ENCODE data around the gene BTBD9.
"Not testable (repeated sequence)": the region's sequence is repeated elsewhere in the genome, so short reads cannot be mapped to it uniquely, and the experiment has no call there.

BTBD9 gene

DNA sequence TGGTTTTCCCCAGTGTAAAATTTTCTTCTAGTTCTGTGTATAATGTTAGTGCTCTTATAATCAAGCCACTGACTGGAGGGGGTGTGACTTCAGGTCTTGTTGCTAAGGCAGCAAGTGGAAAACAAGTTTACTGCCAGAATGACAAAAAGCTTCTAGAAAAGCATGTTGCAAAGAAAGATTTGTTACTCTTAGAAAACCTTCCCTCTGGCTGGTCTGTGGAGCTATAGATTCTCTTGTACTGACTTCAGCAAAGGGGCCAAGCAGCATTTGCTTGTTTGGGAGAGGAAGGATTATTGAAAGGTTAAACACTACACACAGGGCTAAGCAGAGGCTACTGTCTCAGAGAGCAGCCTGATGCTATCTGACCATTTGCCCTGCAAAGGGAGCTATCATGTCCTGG is 288.8 kb downstream of the BTBD9 start:
- Histone ChIP-seq H3K4me3 (replicated peaks; ENCODE audit: low read depth, low read length) (no peak overlapping the region), H3K36me3 (ENCODE audit: control insufficient read depth, insufficient read depth, low read length) (no peaks in the 10 kb centered on the region), H3K27me3 (replicated peaks; ENCODE audit: control insufficient read depth, insufficient read depth, low read length) (no peaks in the 10 kb centered on the region)
- TF ChIP-seq, protein P1, sequence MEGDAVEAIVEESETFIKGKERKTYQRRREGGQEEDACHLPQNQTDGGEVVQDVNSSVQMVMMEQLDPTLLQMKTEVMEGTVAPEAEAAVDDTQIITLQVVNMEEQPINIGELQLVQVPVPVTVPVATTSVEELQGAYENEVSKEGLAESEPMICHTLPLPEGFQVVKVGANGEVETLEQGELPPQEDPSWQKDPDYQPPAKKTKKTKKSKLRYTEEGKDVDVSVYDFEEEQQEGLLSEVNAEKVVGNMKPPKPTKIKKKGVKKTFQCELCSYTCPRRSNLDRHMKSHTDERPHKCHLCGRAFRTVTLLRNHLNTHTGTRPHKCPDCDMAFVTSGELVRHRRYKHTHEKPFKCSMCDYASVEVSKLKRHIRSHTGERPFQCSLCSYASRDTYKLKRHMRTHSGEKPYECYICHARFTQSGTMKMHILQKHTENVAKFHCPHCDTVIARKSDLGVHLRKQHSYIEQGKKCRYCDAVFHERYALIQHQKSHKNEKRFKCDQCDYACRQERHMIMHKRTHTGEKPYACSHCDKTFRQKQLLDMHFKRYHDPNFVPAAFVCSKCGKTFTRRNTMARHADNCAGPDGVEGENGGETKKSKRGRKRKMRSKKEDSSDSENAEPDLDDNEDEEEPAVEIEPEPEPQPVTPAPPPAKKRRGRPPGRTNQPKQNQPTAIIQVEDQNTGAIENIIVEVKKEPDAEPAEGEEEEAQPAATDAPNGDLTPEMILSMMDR (IDR thresholded peaks at IDR 0.05; ENCODE audit: insufficient read depth, low read length, poor library complexity, severe bottlenecking): no peak
- DNase-seq (ENCODE audit: extremely low read depth, insufficient read length): no peak

DNA sequence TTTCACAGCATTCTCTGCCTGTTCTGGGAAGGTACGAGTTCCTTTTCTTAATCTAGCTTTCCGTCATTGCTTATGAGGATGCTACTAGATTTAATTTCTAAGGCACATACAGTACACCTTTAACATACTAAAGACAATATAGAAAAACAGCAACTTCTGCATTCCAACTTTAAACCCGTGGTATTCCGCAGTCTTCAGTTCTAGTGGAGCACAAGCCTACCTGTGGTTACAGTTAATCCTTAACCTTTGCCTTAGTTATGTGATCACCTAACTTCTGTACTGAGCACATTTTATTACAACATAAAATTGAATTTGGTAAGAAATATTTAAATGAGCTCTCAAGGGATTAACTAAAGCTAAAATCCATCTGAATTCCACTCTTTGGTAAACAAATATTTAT is 289.5 kb downstream of the BTBD9 start:
- Histone ChIP-seq H3K27me3 (replicated peaks; ENCODE audit: control insufficient read depth, insufficient read depth, low read length) (no peaks in the 10 kb centered on the region), H3K36me3 (ENCODE audit: control insufficient read depth, insufficient read depth, low read length) (no peaks in the 10 kb centered on the region), H3K4me3 (replicated peaks; ENCODE audit: low read depth, low read length) (no peak overlapping the region)
- DNase-seq (ENCODE audit: extremely low read depth, insufficient read length): no peak
- TF ChIP-seq, protein P1 (IDR thresholded peaks at IDR 0.05; ENCODE audit: insufficient read depth, low read length, poor library complexity, severe bottlenecking): no peak

- DNase-seq (ENCODE audit: extremely low read depth, insufficient read length): no peak
- H3K4me3 ChIP-seq (replicated peaks; ENCODE audit: low read depth, low read length): no peak overlapping the region
- TF ChIP-seq, protein P1 (IDR thresholded peaks at IDR 0.05; ENCODE audit: insufficient read depth, low read length, poor library complexity, severe bottlenecking): no peak
Observed at GRCh38 chr6:38349795-38350194, 289.9 kb downstream of the BTBD9 start.

GRCh38 chr6:38349221-38349620 is 290.5 kb downstream of the BTBD9 start:
- TF ChIP-seq, protein P1 (IDR thresholded peaks at IDR 0.05; ENCODE audit: insufficient read depth, low read length, poor library complexity, severe bottlenecking): no peak
- H3K36me3 ChIP-seq (ENCODE audit: control insufficient read depth, insufficient read depth, low read length): no peaks in the 10 kb centered on the region
- DNase-seq (ENCODE audit: extremely low read depth, insufficient read length): no peak
- H3K27me3 ChIP-seq (replicated peaks; ENCODE audit: control insufficient read depth, insufficient read depth, low read length): no peaks in the 10 kb centered on the region
- H3K4me3 ChIP-seq (replicated peaks; ENCODE audit: low read depth, low read length): no peak overlapping the region

More at GRCh38 chr6:38349795-38350194, 289.9 kb downstream of the BTBD9 start:
- Histone ChIP-seq H3K36me3 (ENCODE audit: control insufficient read depth, insufficient read depth, low read length) (no peaks in the 10 kb centered on the region), H3K27me3 (replicated peaks; ENCODE audit: control insufficient read depth, insufficient read depth, low read length) (no peaks in the 10 kb centered on the region)

- H3K27me3 ChIP-seq (replicated peaks; ENCODE audit: control insufficient read depth, insufficient read depth, low read length): no peaks in the 10 kb centered on the region
- no peak overlapping the region for H3K4me3 ChIP-seq (replicated peaks; ENCODE audit: low read depth, low read length)
- no peaks in the 10 kb centered on the region for H3K36me3 ChIP-seq (ENCODE audit: control insufficient read depth, insufficient read depth, low read length)
- TF ChIP-seq, protein P1 (IDR thresholded peaks at IDR 0.05; ENCODE audit: insufficient read depth, low read length, poor library complexity, severe bottlenecking): no peak
- DNase-seq (ENCODE audit: extremely low read depth, insufficient read length): no peak
Observed at GRCh38 chr6:38348371-38348770, 291.4 kb downstream of the BTBD9 start.

- not testable (repeated sequence) for DNase-seq (ENCODE audit: extremely low read depth, insufficient read length); H3K36me3 ChIP-seq (ENCODE audit: control insufficient read depth, insufficient read depth, low read length); H3K27me3 ChIP-seq (replicated peaks; ENCODE audit: control insufficient read depth, insufficient read depth, low read length); H3K4me3 ChIP-seq (replicated peaks; ENCODE audit: low read depth, low read length)
Observed at GRCh38 chr6:38347829-38348228, 291.9 kb downstream of the BTBD9 start.

All from GM06990 (cell line).